ENCODE measurements around the gene ATOX1.

ATOX1 gene

GRCh38 chr5:151766975-151767374 is 8.5 kb upstream of the ATOX1 start:
- no peak for DNase-seq

- DNase-seq: no peak
Measured at GRCh38 chr5:151764801-151765200, 6.4 kb upstream of the ATOX1 start.

GRCh38 chr5:151758141-151758429 is 346 bp downstream of the ATOX1 start:
- DNase-seq: peak; percentile 17

GRCh38 chr5:151757233-151758140 is 944 bp downstream of the ATOX1 start:
- DNase-seq: peak; percentile 23

- DNase-seq: no peak
Measured at GRCh38 chr5:151755383-151755782, 3.0 kb downstream of the ATOX1 start.

GRCh38 chr5:151751593-151751992 is 6.8 kb downstream of the ATOX1 start:
- no peak for DNase-seq

GRCh38 chr5:151751091-151751490 is 7.3 kb downstream of the ATOX1 start:
- DNase-seq: no peak

- DNase-seq: no peak
Measured at GRCh38 chr5:151750121-151750520, 8.3 kb downstream of the ATOX1 start.

GRCh38 chr5:151745071-151745705 is 13.2 kb downstream of the ATOX1 start:
- peak; percentile 50 for DNase-seq

- DNase-seq: no peak
Measured at GRCh38 chr5:151743530-151743929, 14.9 kb downstream of the ATOX1 start.

- no peak for DNase-seq
Measured at GRCh38 chr5:151742870-151743294, 15.5 kb downstream of the ATOX1 start.

GRCh38 chr5:151741678-151742423 is 16.6 kb downstream of the ATOX1 start:
- no peak for DNase-seq

- no peak for DNase-seq
Measured at GRCh38 chr5:151740958-151741373, 17.5 kb downstream of the ATOX1 start.

- peak; percentile 69 for DNase-seq
Measured at GRCh38 chr5:151740336-151740942, 18.0 kb downstream of the ATOX1 start.

- DNase-seq: no peak
Measured at GRCh38 chr5:151739939-151740335, 18.5 kb downstream of the ATOX1 start.

GRCh38 chr5:151739395-151739794 is 19.0 kb downstream of the ATOX1 start:
- no peak for DNase-seq

- no peak for DNase-seq
Measured at GRCh38 chr5:151738125-151738848, 20.1 kb downstream of the ATOX1 start.

- DNase-seq: no peak
Measured at GRCh38 chr5:151737431-151737830, 21.0 kb downstream of the ATOX1 start.

GRCh38 chr5:151735646-151736045 is 22.8 kb downstream of the ATOX1 start:
- DNase-seq: no peak

GRCh38 chr5:151734064-151734408 is 24.4 kb downstream of the ATOX1 start:
- no peak for DNase-seq

GRCh38 chr5:151733358-151734063 is 24.9 kb downstream of the ATOX1 start:
- no peak for DNase-seq

GRCh38 chr5:151730381-151730780 is 28.1 kb downstream of the ATOX1 start:
- no peak for DNase-seq
